ENCODE results near the gene STRADA. TPM values are rescaled to one million over a fixed set of nuclear protein-coding genes. Genes with fewer than 3 reads are reported as not detected.

STRADA gene
- total and polyA plus RNA-seq, 7 experiments from 2014 or later, result 19.9 to 69.7 (median 54.0) TPM

- peak overlapping the region in 5 of 9 donors; percentile 1 to 67 (median 35) for H3K27ac Mint-ChIP-seq
Observed at GRCh38 chr17:63682981-63683380, 58.6 kb downstream of the STRADA start.

GRCh38 chr17:63682441-63682840 lies 59.2 kb downstream of the STRADA start:
- Mint-ChIP-seq H3K4me3 (no peak overlapping the region), H3K27ac (peak overlapping the region in 3 of 9 donors; percentile 25 to 67 (median 32)), H3K36me3 (peaks cover 4 to 34% (median 16%) of the 10 kb centered on the region in 5 donors), H3K9me3 (no peaks in the 10 kb centered on the region), H3K4me1 (peaks cover 0 to 19% (median 8%) of the 10 kb centered on the region in 7 donors), H3K27me3 (no peaks in the 10 kb centered on the region)
- H3K27ac ChIP-seq (ENCODE audit: low read depth, low read length), result no peak overlapping the region
- POLR2A ChIA-PET, result interaction anchor here (6.8 kb wide), 1 partner anchor 13 kb away, joined by 60 read pairs; no protein-coding TSS in a partner anchor
- H3K4me1 ChIP-seq (ENCODE audit: control insufficient read depth in 2 of 2, insufficient read depth in 2 of 2, low read length in 2 of 2), result no peaks in the 10 kb centered on the region
- intact Hi-C loops (cut with micrococcal nuclease), result no loop called here
- H3K9me3 ChIP-seq (ENCODE audit: control insufficient read depth in 2 of 3, low read length in 3 of 3), result no peaks in the 10 kb centered on the region
- peaks cover 7 to 65% (median 13%) of the 10 kb centered on the region in 3 experiments for H3K36me3 ChIP-seq (ENCODE audit: control insufficient read depth in 2 of 3, insufficient read depth in 3 of 3, low read length in 3 of 3)
- ATAC-seq, result no peak
- H3K4me3 ChIP-seq (ENCODE audit: low read length), result no peak overlapping the region
- H3K27me3 ChIP-seq (ENCODE audit: control insufficient read depth in 2 of 2, insufficient read depth in 2 of 2, low read length in 2 of 2), result no peaks in the 10 kb centered on the region
- CTCF ChIA-PET, result interaction anchor here (0.8 to 1.1 kb wide), 2 partner anchors 14 to 15 kb away, joined by 3 to 5 read pairs; no protein-coding TSS in a partner anchor
- no peak for DNase-seq

More at GRCh38 chr17:63682981-63683380, 58.6 kb downstream of the STRADA start:
- Mint-ChIP-seq H3K9me3 (no peaks in the 10 kb centered on the region), H3K4me1 (peaks cover 0 to 19% (median 8%) of the 10 kb centered on the region in 7 donors), H3K36me3 (peaks cover 6 to 33% (median 16%) of the 10 kb centered on the region in 5 donors), H3K4me3 (no peak overlapping the region), H3K27me3 (no peaks in the 10 kb centered on the region)
- POLR2A ChIA-PET, result interaction anchor here (6.8 kb wide), 1 partner anchor 12 kb away, joined by 60 read pairs; no protein-coding TSS in a partner anchor
- H3K9me3 ChIP-seq (ENCODE audit: control insufficient read depth in 2 of 3, low read length in 3 of 3), result no peaks in the 10 kb centered on the region
- peaks cover 7 to 63% (median 13%) of the 10 kb centered on the region in 3 experiments for H3K36me3 ChIP-seq (ENCODE audit: control insufficient read depth in 2 of 3, insufficient read depth in 3 of 3, low read length in 3 of 3)
- CTCF ChIA-PET, result interaction anchor here (0.5 to 1.1 kb wide), 3 partner anchors 13 to 25 kb away, joined by 3 to 5 read pairs (median 3); no protein-coding TSS in a partner anchor
- no peaks in the 10 kb centered on the region for H3K27me3 ChIP-seq (ENCODE audit: control insufficient read depth in 2 of 2, insufficient read depth in 2 of 2, low read length in 2 of 2)
- H3K4me1 ChIP-seq (ENCODE audit: control insufficient read depth in 2 of 2, insufficient read depth in 2 of 2, low read length in 2 of 2), result no peaks in the 10 kb centered on the region
- no peak for DNase-seq
- H3K4me3 ChIP-seq (ENCODE audit: low read length), result no peak overlapping the region
- H3K27ac ChIP-seq (ENCODE audit: low read depth, low read length), result no peak overlapping the region
- ATAC-seq, result no peak
- intact Hi-C loops (cut with micrococcal nuclease), result no loop called here

GRCh38 chr17:63681530-63681929 lies 60.1 kb downstream of the STRADA start:
- ATAC-seq (no peak), DNase-seq (no peak)
- Mint-ChIP-seq H3K9me3 (no peaks in the 10 kb centered on the region), H3K27ac (peak overlapping the region in 1 of 9 donors; percentile 85), H3K27me3 (no peaks in the 10 kb centered on the region), H3K36me3 (peaks cover 4 to 37% (median 16%) of the 10 kb centered on the region in 5 donors), H3K4me1 (peaks cover 0 to 19% (median 10%) of the 10 kb centered on the region in 7 donors), H3K4me3 (no peak overlapping the region)
- intact Hi-C loops (cut with micrococcal nuclease), result no loop called here
- ChIA-PET CTCF (interaction anchor here (0.7 kb wide), 1 partner anchor 181 kb away, joined by 3 read pairs; no protein-coding TSS in a partner anchor), POLR2A (interaction anchor here (0.8 to 6.8 kb wide), 2 partner anchors 14 to 20 kb away, joined by 5 to 60 read pairs; no protein-coding TSS in a partner anchor)
- no peaks in the 10 kb centered on the region for H3K4me1 ChIP-seq (ENCODE audit: control insufficient read depth in 2 of 2, insufficient read depth in 2 of 2, low read length in 2 of 2)
- no peaks in the 10 kb centered on the region for H3K27me3 ChIP-seq (ENCODE audit: control insufficient read depth in 2 of 2, insufficient read depth in 2 of 2, low read length in 2 of 2)
- H3K27ac ChIP-seq (ENCODE audit: low read depth, low read length), result no peak overlapping the region
- no peaks in the 10 kb centered on the region for H3K9me3 ChIP-seq (ENCODE audit: control insufficient read depth in 2 of 3, low read length in 3 of 3)
- peaks cover 7 to 74% (median 13%) of the 10 kb centered on the region in 3 experiments for H3K36me3 ChIP-seq (ENCODE audit: control insufficient read depth in 2 of 3, insufficient read depth in 3 of 3, low read length in 3 of 3)
- no peak overlapping the region for H3K4me3 ChIP-seq (ENCODE audit: low read length)

GRCh38 chr17:63680700-63681099 lies 60.9 kb downstream of the STRADA start:
- intact Hi-C loops (cut with micrococcal nuclease), result no loop called here
- Histone ChIP-seq H3K36me3 (ENCODE audit: control insufficient read depth in 2 of 3, insufficient read depth in 3 of 3, low read length in 3 of 3) (peaks cover 7 to 74% (median 13%) of the 10 kb centered on the region in 3 experiments), H3K27me3 (ENCODE audit: control insufficient read depth in 2 of 2, insufficient read depth in 2 of 2, low read length in 2 of 2) (no peaks in the 10 kb centered on the region), H3K9me3 (ENCODE audit: control insufficient read depth in 2 of 3, low read length in 3 of 3) (no peaks in the 10 kb centered on the region), H3K4me1 (ENCODE audit: control insufficient read depth in 2 of 2, insufficient read depth in 2 of 2, low read length in 2 of 2) (no peaks in the 10 kb centered on the region), H3K4me3 (ENCODE audit: low read length) (no peak overlapping the region), H3K27ac (ENCODE audit: low read depth, low read length) (no peak overlapping the region)
- H3K4me3 Mint-ChIP-seq, result no peak overlapping the region
- peaks cover 4 to 35% (median 14%) of the 10 kb centered on the region in 5 donors for H3K36me3 Mint-ChIP-seq
- POLR2A ChIA-PET, result interaction anchor here (0.6 to 6.8 kb wide), 3 partner anchors 14 to 161 kb away, joined by 3 to 60 read pairs (median 3); no protein-coding TSS in a partner anchor
- H3K9me3 Mint-ChIP-seq, result no peaks in the 10 kb centered on the region
- H3K4me1 Mint-ChIP-seq, result peaks cover 0 to 18% (median 13%) of the 10 kb centered on the region in 7 donors
- no peaks in the 10 kb centered on the region for H3K27me3 Mint-ChIP-seq
- DNase-seq, result no peak
- ATAC-seq, result no peak
- peak overlapping the region in 3 of 9 donors; percentile 39 to 85 (median 55) for H3K27ac Mint-ChIP-seq
- CTCF ChIA-PET, result interaction anchor here (0.6 to 1.7 kb wide), 2 partner anchors 30 to 1168 kb away, joined by 3 to 6 read pairs; no protein-coding TSS in a partner anchor

GRCh38 chr17:63679214-63679613 lies 62.4 kb downstream of the STRADA start:
- peak overlapping the region in 3 of 9 donors; percentile 10 to 85 (median 32) for H3K27ac Mint-ChIP-seq
- no peak for DNase-seq
- intact Hi-C loops (cut with micrococcal nuclease), result no loop called here
- no peaks in the 10 kb centered on the region for H3K27me3 ChIP-seq (ENCODE audit: control insufficient read depth in 2 of 2, insufficient read depth in 2 of 2, low read length in 2 of 2)
- no peaks in the 10 kb centered on the region for H3K9me3 ChIP-seq (ENCODE audit: control insufficient read depth in 2 of 3, low read length in 3 of 3)
- H3K9me3 Mint-ChIP-seq, result no peaks in the 10 kb centered on the region
- H3K27ac ChIP-seq (ENCODE audit: low read depth, low read length), result no peak overlapping the region
- H3K4me1 ChIP-seq (ENCODE audit: control insufficient read depth in 2 of 2, insufficient read depth in 2 of 2, low read length in 2 of 2), result no peaks in the 10 kb centered on the region
- ATAC-seq, result no peak
- H3K4me1 Mint-ChIP-seq, result peaks cover 3 to 29% (median 25%) of the 10 kb centered on the region in 7 donors
- POLR2A ChIA-PET, result interaction anchor here (0.6 to 6.8 kb wide), 3 partner anchors 16 to 56 kb away, joined by 3 to 60 read pairs (median 4); no protein-coding TSS in a partner anchor
- H3K36me3 ChIP-seq (ENCODE audit: control insufficient read depth in 2 of 3, insufficient read depth in 3 of 3, low read length in 3 of 3), result peaks cover 7 to 76% (median 13%) of the 10 kb centered on the region in 3 experiments
- CTCF ChIA-PET, result interaction anchor here (1.0 to 1.7 kb wide), 2 partner anchors 9 to 31 kb away, joined by 5 to 6 read pairs; no protein-coding TSS in a partner anchor
- H3K4me3 Mint-ChIP-seq, result no peak overlapping the region
- no peaks in the 10 kb centered on the region for H3K27me3 Mint-ChIP-seq
- peaks cover 4 to 34% (median 15%) of the 10 kb centered on the region in 5 donors for H3K36me3 Mint-ChIP-seq
- no peak overlapping the region for H3K4me3 ChIP-seq (ENCODE audit: low read length)

- CTCF ChIA-PET, result interaction anchor here (0.6 kb wide), 1 partner anchor 127 kb away, joined by 4 read pairs; no protein-coding TSS in a partner anchor
- H3K27me3 Mint-ChIP-seq, result no peaks in the 10 kb centered on the region
Observed at GRCh38 chr17:63676584-63676983, 65.0 kb downstream of the STRADA start.

More at GRCh38 chr17:63676584-63676983, 65.0 kb downstream of the STRADA start:
- Histone ChIP-seq H3K4me3 (ENCODE audit: low read length) (no peak overlapping the region), H3K27me3 (ENCODE audit: control insufficient read depth in 2 of 2, insufficient read depth in 2 of 2, low read length in 2 of 2) (no peaks in the 10 kb centered on the region), H3K27ac (ENCODE audit: low read depth, low read length) (no peak overlapping the region), H3K9me3 (ENCODE audit: control insufficient read depth in 2 of 3, low read length in 3 of 3) (no peaks in the 10 kb centered on the region), H3K36me3 (ENCODE audit: control insufficient read depth in 2 of 3, insufficient read depth in 3 of 3, low read length in 3 of 3) (peaks cover 0 to 75% (median 2%) of the 10 kb centered on the region in 3 experiments), H3K4me1 (ENCODE audit: control insufficient read depth in 2 of 2, insufficient read depth in 2 of 2, low read length in 2 of 2) (no peaks in the 10 kb centered on the region)
- Mint-ChIP-seq H3K9me3 (peaks cover 0 to 2% (median 0%) of the 10 kb centered on the region in 11 donors), H3K27ac (peak overlapping the region in 6 of 9 donors; percentile 2 to 84 (median 54)), H3K4me1 (peaks cover 3 to 40% (median 29%) of the 10 kb centered on the region in 7 donors), H3K4me3 (no peak overlapping the region), H3K36me3 (peaks cover 0 to 27% (median 5%) of the 10 kb centered on the region in 5 donors)
- POLR2A ChIA-PET, result interaction anchor here (0.5 to 3.6 kb wide), 4 partner anchors 19 to 130 kb away, joined by 3 to 31 read pairs (median 16); no protein-coding TSS in a partner anchor
- DNase-seq (no peak), ATAC-seq (no peak)
- intact Hi-C loops (cut with micrococcal nuclease), result no loop called here
